Chondrocyte (in vitro differentiated cells): ENCODE measurements around the gene TMEM169. TPM values are rescaled to one million over a fixed set of nuclear protein-coding genes. Genes with fewer than 3 reads are reported as not detected.

Source experiments
- DNase-seq: peaks from one replicate; pipeline ENCODE4 v3.0.0; 2021; ENCODE audit warnings: mixed read lengths, low spot score
- H3K27ac Mint-ChIP-seq: one replicate; pipeline ENCODE4 v1.8.0; 2021; ENCODE audit warnings: mild to moderate bottlenecking, moderate library complexity, mixed read lengths; ENCODE audit not compliant: unreplicated experiment
- H3K27me3 Mint-ChIP-seq: 2 replicates; pipeline ENCODE4 v1.8.0; 2021; ENCODE audit warnings: low read depth, mixed read lengths
- H3K36me3 Mint-ChIP-seq: 2 replicates; pipeline ENCODE4 v1.8.0; 2021; ENCODE audit warnings: low read depth, mixed read lengths
- H3K4me1 Mint-ChIP-seq: 2 replicates; pipeline ENCODE4 v1.8.0; 2021; ENCODE audit warnings: low read depth, mild to moderate bottlenecking, mixed read lengths
- H3K4me3 Mint-ChIP-seq: one replicate; pipeline ENCODE4 v1.8.0; 2021; ENCODE audit warnings: mild to moderate bottlenecking, moderate library complexity, mixed read lengths; ENCODE audit not compliant: unreplicated experiment
- H3K9me3 Mint-ChIP-seq: 2 replicates; pipeline ENCODE4 v1.8.0; 2021; ENCODE audit warnings: low read depth, mixed read lengths
- total RNA-seq: library from RNA; stranded (reverse); gene quantifications from 3 replicates; pipeline ENCODE4 v1.2.1, GENCODE V29; 2021
- TF ChIP-seq, protein P1 (sequence below): fragments of 200-600 bp; sonication (generic); IDR thresholded peaks from 2 replicates; pipeline ENCODE4 v1.5.0; 2021; ENCODE audit warnings: antibody characterized with exemption, mild to moderate bottlenecking, moderate library complexity

Gene TMEM169
- total RNA-seq, 1 donor from 2014 or later, result 1.3 TPM

- H3K9me3 Mint-ChIP-seq, result no peaks in the 10 kb centered on the region
- peak overlapping the region; percentile 65 for H3K27ac Mint-ChIP-seq
- no peak for DNase-seq
- TF ChIP-seq, protein P1, sequence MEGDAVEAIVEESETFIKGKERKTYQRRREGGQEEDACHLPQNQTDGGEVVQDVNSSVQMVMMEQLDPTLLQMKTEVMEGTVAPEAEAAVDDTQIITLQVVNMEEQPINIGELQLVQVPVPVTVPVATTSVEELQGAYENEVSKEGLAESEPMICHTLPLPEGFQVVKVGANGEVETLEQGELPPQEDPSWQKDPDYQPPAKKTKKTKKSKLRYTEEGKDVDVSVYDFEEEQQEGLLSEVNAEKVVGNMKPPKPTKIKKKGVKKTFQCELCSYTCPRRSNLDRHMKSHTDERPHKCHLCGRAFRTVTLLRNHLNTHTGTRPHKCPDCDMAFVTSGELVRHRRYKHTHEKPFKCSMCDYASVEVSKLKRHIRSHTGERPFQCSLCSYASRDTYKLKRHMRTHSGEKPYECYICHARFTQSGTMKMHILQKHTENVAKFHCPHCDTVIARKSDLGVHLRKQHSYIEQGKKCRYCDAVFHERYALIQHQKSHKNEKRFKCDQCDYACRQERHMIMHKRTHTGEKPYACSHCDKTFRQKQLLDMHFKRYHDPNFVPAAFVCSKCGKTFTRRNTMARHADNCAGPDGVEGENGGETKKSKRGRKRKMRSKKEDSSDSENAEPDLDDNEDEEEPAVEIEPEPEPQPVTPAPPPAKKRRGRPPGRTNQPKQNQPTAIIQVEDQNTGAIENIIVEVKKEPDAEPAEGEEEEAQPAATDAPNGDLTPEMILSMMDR, result no peak
- peak overlapping the region; percentile 81 for H3K4me3 Mint-ChIP-seq
- peaks cover 23% of the 10 kb centered on the region for H3K4me1 Mint-ChIP-seq
- no peaks in the 10 kb centered on the region for H3K36me3 Mint-ChIP-seq
- H3K27me3 Mint-ChIP-seq, result no peaks in the 10 kb centered on the region
These were observed 495 bp downstream of the TMEM169 start for GRCh38 chr2:216082117-216082711.

DNA sequence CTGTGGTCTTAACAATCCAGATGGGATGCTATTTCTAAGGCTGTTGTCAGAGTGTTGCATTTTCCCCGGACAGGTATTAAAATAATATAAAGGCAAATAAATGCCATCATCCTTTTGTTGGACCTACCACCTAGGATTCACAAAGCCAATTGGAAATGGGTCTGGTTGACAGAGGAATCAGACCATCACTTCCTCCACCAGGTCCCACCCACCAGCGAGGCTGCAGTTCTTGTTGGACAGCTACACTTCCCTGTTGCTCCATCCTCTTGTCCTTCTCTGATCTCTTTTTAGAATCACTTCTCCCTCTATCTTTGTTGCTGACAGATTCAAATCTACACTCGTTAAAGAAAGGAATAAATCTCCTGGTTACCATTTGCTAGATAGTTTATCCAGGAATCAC is 1.1 kb downstream of the TMEM169 start:
- DNase-seq, result no peak
- Mint-ChIP-seq H3K27ac (no peak overlapping the region), H3K4me3 (peak overlapping the region; percentile 81), H3K36me3 (no peaks in the 10 kb centered on the region), H3K9me3 (no peaks in the 10 kb centered on the region), H3K4me1 (peaks cover 23% of the 10 kb centered on the region), H3K27me3 (no peaks in the 10 kb centered on the region)
- TF ChIP-seq, protein P1, result no peak

DNA sequence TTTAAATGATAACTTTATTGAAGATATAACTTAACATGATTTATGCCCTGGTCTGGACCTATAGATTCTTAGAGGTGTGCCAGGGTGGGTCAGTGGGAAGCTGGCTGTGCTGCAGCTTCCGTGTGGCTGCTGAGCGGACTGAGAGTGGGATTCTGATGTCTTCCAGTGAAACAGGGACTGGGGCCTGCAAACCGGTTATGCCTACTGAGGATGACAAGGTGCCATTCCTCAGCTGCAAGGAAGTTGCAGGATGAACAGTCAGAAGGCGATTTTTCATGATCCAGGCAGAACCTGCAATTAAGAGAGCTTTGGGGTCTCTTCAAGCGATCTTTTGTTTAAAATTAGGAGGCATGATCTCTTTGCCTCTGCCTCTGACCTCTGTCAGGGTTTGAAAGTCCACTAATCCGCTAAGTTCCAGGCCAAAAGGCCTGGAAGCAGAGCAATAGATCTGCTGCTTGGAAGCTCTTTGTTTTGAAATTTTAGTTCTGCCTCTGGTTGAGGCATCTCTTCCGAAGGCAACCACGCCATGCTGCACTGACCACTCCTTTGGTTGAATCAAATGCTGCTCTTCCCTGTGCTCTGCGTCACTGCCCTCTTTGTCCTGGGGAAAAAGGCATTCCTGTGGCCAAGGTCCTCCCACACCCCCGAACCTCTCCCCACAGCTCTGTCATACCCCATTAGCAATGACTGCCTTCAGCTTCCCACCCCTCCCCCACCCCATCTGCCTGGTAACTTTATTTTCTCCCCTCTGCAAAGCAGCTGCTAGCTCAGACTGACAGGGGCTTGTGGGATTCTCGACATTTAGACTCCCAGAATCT is 2.0 kb downstream of the TMEM169 start:
- H3K4me3 Mint-ChIP-seq, result no peak overlapping the region
- H3K4me1 Mint-ChIP-seq, result peaks cover 22% of the 10 kb centered on the region
- no peak overlapping the region for H3K27ac Mint-ChIP-seq
- H3K9me3 Mint-ChIP-seq, result no peaks in the 10 kb centered on the region
- H3K27me3 Mint-ChIP-seq, result no peaks in the 10 kb centered on the region
- TF ChIP-seq, protein P1, result no peak
- no peak for DNase-seq
- H3K36me3 Mint-ChIP-seq, result no peaks in the 10 kb centered on the region

DNA sequence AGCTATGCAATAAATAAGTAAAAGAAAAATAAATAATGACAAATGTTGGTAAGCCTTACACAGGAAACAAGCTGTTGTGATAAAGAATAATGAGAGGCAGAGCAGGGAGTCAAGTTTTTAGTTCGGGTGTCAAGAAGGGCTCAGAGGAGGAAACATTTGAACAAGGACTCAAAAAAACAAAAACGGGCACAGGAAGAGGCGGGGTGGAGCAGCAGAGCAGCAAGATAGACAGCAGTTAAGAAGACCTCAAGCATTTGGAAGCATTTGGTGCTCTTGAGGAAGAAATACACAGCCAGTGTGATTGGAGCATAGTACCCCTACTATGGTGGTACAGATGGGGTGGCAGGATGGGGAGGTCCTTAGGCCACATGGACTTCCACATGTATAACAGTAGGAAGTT is 2.8 kb downstream of the TMEM169 start:
- DNase-seq, result no peak
- Mint-ChIP-seq H3K27me3 (no peaks in the 10 kb centered on the region), H3K9me3 (no peaks in the 10 kb centered on the region), H3K4me3 (no peak overlapping the region), H3K36me3 (no peaks in the 10 kb centered on the region), H3K27ac (no peak overlapping the region), H3K4me1 (peaks cover 19% of the 10 kb centered on the region)
- TF ChIP-seq, protein P1, result no peak

DNA sequence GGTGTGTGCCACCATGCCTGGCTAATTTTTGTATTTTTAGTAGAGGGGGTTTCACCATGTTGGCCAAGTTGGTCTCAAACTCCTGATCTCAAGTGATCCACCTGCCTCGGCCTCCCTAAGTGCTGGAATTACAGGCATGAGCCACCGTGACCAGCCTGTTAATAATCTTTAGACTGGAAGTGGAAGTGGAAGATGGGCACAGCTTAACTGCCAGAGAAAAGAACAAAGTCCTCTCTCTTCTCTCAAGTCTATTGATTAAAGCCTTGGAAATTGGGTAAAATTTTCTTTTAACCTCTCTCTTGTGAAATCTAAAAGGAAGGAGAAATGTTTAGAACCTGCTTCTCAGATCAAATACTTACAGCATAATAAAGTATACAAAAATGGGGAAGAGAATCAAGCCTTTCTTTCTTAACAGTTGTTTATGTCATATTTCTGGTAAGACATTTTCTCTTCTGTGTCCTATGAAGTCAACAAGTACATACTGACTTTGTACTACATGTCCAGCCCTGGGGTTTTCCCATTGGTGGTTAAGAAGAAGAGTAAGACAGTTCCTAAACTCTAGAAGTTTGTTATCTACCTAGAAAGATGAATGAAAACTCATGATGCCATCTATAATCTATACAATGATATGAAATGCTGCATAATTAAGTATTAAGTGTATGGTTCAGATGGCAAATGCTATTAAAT is 4.6 kb downstream of the TMEM169 start:
- Mint-ChIP-seq H3K27ac (no peak overlapping the region), H3K36me3 (no peaks in the 10 kb centered on the region), H3K9me3 (no peaks in the 10 kb centered on the region), H3K27me3 (no peaks in the 10 kb centered on the region), H3K4me1 (peaks cover 25% of the 10 kb centered on the region), H3K4me3 (no peak overlapping the region)
- TF ChIP-seq, protein P1, result no peak
- DNase-seq, result no peak
